GM23338 (cell line): Measurements from ENCODE around the gene GARIN6. TPM values are rescaled to one million over a fixed set of nuclear protein-coding genes. Genes with fewer than 3 reads are reported as not detected.

Experiments
- ATAC-seq: fragments of 200-7000 bp; cut with Tn5 transposase; 3 replicates; pipeline ENCODE4 v1.9.1; 2020
- DNase-seq: peaks from one replicate; pipeline ENCODE4 v3.0.0-alpha.2; 2015; ENCODE audit warnings: low spot score
- H2AFZ ChIP-seq: fragments of 200-600 bp; sonication (generic); 2 replicates; pipeline ENCODE4 v1.8.0; 2016; ENCODE audit warnings: antibody characterized with exemption, mild to moderate bottlenecking, moderate library complexity
- H3F3A ChIP-seq: fragments of 200-600 bp; sonication (generic); replicated peaks from 2 replicates; pipeline ENCODE4 v1.8.0; 2017; ENCODE audit warnings: antibody characterized with exemption, mixed run types, low read depth
- H3K27ac ChIP-seq: fragments of 200-600 bp; sonication (generic); 2 replicates; pipeline ENCODE4 v1.6.1; 2016; ENCODE audit warnings: low read depth
- H3K27me3 ChIP-seq: fragments of 200-600 bp; sonication (generic); 2 replicates; pipeline ENCODE4 v1.8.0; 2016; ENCODE audit warnings: mild to moderate bottlenecking, mixed run types, moderate library complexity; ENCODE audit not compliant: insufficient read depth
- H3K36me3 ChIP-seq: fragments of 200-600 bp; sonication (generic); 2 replicates; pipeline ENCODE4 v1.8.0; 2016; ENCODE audit warnings: mild to moderate bottlenecking; ENCODE audit not compliant: insufficient read depth
- H3K4me1 ChIP-seq: fragments of 200-600 bp; sonication (generic); 2 replicates; pipeline ENCODE4 v1.8.0; 2016; ENCODE audit warnings: mild to moderate bottlenecking, moderate library complexity; ENCODE audit not compliant: insufficient read depth
- H3K4me2 ChIP-seq: fragments of 200-600 bp; sonication (generic); 2 replicates; pipeline ENCODE4 v1.7.1; 2017; ENCODE audit warnings: mixed run types
- H3K4me3 ChIP-seq: fragments of 200-600 bp; sonication (generic); 2 replicates; pipeline ENCODE4 v1.6.1; 2016; ENCODE audit warnings: mixed run types
- H3K79me2 ChIP-seq: fragments of 200-600 bp; sonication (generic); replicated peaks from 2 replicates; pipeline ENCODE4 v1.8.0; 2017; ENCODE audit warnings: mild to moderate bottlenecking; ENCODE audit not compliant: insufficient read depth
- H3K9me2 ChIP-seq: fragments of 200-600 bp; sonication (generic); 2 replicates; pipeline ENCODE4 v1.8.0; 2017; ENCODE audit not compliant: insufficient read depth
- H4K20me1 ChIP-seq: fragments of 200-600 bp; sonication (generic); replicated peaks from 2 replicates; pipeline ENCODE4 v1.8.0; 2017; ENCODE audit warnings: mild to moderate bottlenecking; ENCODE audit not compliant: insufficient read depth
- H3K27ac Mint-ChIP-seq: 2 replicates; pipeline ENCODE4 v1.8.0; 2020; ENCODE audit warnings: inconsistent platforms, mild to moderate bottlenecking, moderate library complexity, mixed read lengths
- H3K27me3 Mint-ChIP-seq: 3 replicates; pipeline ENCODE4 v1.8.0; 2022; ENCODE audit warnings: low read depth, mild to moderate bottlenecking, moderate library complexity, mixed read lengths, inconsistent platforms; ENCODE audit not compliant: insufficient read depth, poor library complexity
- H3K36me3 Mint-ChIP-seq: 3 replicates; pipeline ENCODE4 v1.8.0; 2021; ENCODE audit warnings: low read depth, mild to moderate bottlenecking, inconsistent platforms, moderate library complexity, mixed read lengths
- H3K4me1 Mint-ChIP-seq: 3 replicates; pipeline ENCODE4 v1.8.0; 2020; ENCODE audit warnings: mild to moderate bottlenecking, inconsistent platforms, mixed read lengths
- H3K4me3 Mint-ChIP-seq: 3 replicates; pipeline ENCODE4 v1.8.0; 2021; ENCODE audit warnings: moderate library complexity, mild to moderate bottlenecking, inconsistent platforms, mixed read lengths
- H3K9me3 Mint-ChIP-seq: 3 replicates; pipeline ENCODE4 v1.8.0; 2020; ENCODE audit warnings: moderate library complexity, mild to moderate bottlenecking, inconsistent platforms, mixed read lengths
- EZH2 ChIP-seq: fragments of 200-600 bp; sonication (generic); IDR thresholded peaks from one replicate; pipeline ENCODE4 v1.8.0; 2017; ENCODE audit warnings: antibody characterized with exemption, mild to moderate bottlenecking, low read depth; ENCODE audit not compliant: unreplicated experiment
- EZH2phosphoT487 ChIP-seq: fragments of 200-600 bp; sonication (generic); IDR thresholded peaks from one replicate; pipeline ENCODE4 v1.8.1; 2018; ENCODE audit warnings: antibody characterized with exemption; ENCODE audit not compliant: unreplicated experiment
- JUNB ChIP-seq: IDR thresholded peaks from one replicate; pipeline ENCODE4 v1.6.1; 2016; ENCODE audit warnings: antibody characterized with exemption; ENCODE audit not compliant: unreplicated experiment
- NANOG ChIP-seq: IDR thresholded peaks from 2 replicates; pipeline ENCODE4 v1.6.1; 2016; ENCODE audit warnings: antibody characterized with exemption, borderline replicate concordance
- ZNF114 ChIP-seq: fragments of 250-450 bp; sonication (Bioruptor Pico); IDR thresholded peaks from 2 replicates; pipeline ENCODE4 v1.5.0; 2020; ENCODE audit warnings: mild to moderate bottlenecking, moderate library complexity
- ZNF331 ChIP-seq: fragments of 250-450 bp; sonication (Bioruptor Pico); IDR thresholded peaks from 2 replicates; pipeline ENCODE4 v1.5.0; 2020; ENCODE audit warnings: low read depth, mild to moderate bottlenecking, moderate library complexity
- polyA plus RNA-seq: library from polyadenylated mRNA; unstranded; fragments of >200 nt; fragmentation: Nextera tagmentation; extraction: Ambion mirVana; gene quantifications from 2 replicates; pipeline ENCODE4 v1.2.1, GENCODE V29; 2016
- total RNA-seq: library from RNA; depleted of rRNA; stranded (reverse); fragments of >200 nt; shearing (Covaris generic); gene quantifications from 2 replicates; pipeline ENCODE4 v1.2.3, GENCODE V29; 2014
- TF ChIP-seq, protein P1 (sequence below), 2 experiments: fragments of 200-600 bp in 1 of 2; sonication (generic) in 1 of 2; conservative IDR thresholded peaks; 2 replicates each; pipeline versions ENCODE4 v1.5.1 to v1.6.1; 2016 to 2017; ENCODE audit warnings: antibody characterized with exemption in 2 of 2, low read depth in 2 of 2, mild to moderate bottlenecking in 2 of 2, moderate library complexity in 1 of 2
- TF ChIP-seq, protein P2 (sequence below): IDR thresholded peaks from one replicate; pipeline ENCODE4 v1.6.1; 2018; ENCODE audit warnings: antibody characterized with exemption; ENCODE audit not compliant: unreplicated experiment
- TF ChIP-seq, protein P3 (sequence below): fragments of 250-450 bp; sonication (Bioruptor Pico); IDR thresholded peaks from 2 replicates; pipeline ENCODE4 v1.5.0; 2020; ENCODE audit warnings: mild to moderate bottlenecking, moderate library complexity

GARIN6 gene
- total and polyA plus RNA-seq, 2 experiments from 2014 or later = 0.44 TPM; not detected in 1

DNA sequence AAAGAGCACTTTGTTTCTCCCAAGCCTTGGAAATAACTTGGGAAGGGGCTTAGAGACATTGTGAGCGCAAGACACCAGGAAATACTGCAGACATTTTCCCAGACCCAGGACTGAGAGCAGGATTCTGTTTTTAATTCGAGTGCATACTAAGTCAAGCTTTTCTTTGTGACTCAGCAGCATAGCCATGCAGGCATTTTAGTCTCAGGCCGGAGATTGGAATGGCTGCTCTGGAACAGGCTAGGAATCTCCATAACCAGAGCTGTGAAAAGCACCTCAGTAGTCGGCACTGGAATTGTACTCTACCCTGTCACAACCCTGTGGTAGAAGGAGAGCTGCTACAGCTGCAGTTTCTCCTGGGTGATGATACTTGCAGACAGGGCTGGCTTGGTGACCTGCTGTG, 28.9 kb upstream of the GARIN6 start (continued):
- TF ChIP-seq NANOG (no peak), ZNF331 (no peak), ZNF114 (CRISPR knock-in tag) (no peak), EZH2phosphoT487 (no peak), EZH2 (no peak), JUNB (no peak)
- TF ChIP-seq, protein P1, sequence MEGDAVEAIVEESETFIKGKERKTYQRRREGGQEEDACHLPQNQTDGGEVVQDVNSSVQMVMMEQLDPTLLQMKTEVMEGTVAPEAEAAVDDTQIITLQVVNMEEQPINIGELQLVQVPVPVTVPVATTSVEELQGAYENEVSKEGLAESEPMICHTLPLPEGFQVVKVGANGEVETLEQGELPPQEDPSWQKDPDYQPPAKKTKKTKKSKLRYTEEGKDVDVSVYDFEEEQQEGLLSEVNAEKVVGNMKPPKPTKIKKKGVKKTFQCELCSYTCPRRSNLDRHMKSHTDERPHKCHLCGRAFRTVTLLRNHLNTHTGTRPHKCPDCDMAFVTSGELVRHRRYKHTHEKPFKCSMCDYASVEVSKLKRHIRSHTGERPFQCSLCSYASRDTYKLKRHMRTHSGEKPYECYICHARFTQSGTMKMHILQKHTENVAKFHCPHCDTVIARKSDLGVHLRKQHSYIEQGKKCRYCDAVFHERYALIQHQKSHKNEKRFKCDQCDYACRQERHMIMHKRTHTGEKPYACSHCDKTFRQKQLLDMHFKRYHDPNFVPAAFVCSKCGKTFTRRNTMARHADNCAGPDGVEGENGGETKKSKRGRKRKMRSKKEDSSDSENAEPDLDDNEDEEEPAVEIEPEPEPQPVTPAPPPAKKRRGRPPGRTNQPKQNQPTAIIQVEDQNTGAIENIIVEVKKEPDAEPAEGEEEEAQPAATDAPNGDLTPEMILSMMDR (conservative IDR thresholded peaks at IDR 0.05; ENCODE audit: low read depth in 2 of 2) = no peak
- TF ChIP-seq, protein P2, sequence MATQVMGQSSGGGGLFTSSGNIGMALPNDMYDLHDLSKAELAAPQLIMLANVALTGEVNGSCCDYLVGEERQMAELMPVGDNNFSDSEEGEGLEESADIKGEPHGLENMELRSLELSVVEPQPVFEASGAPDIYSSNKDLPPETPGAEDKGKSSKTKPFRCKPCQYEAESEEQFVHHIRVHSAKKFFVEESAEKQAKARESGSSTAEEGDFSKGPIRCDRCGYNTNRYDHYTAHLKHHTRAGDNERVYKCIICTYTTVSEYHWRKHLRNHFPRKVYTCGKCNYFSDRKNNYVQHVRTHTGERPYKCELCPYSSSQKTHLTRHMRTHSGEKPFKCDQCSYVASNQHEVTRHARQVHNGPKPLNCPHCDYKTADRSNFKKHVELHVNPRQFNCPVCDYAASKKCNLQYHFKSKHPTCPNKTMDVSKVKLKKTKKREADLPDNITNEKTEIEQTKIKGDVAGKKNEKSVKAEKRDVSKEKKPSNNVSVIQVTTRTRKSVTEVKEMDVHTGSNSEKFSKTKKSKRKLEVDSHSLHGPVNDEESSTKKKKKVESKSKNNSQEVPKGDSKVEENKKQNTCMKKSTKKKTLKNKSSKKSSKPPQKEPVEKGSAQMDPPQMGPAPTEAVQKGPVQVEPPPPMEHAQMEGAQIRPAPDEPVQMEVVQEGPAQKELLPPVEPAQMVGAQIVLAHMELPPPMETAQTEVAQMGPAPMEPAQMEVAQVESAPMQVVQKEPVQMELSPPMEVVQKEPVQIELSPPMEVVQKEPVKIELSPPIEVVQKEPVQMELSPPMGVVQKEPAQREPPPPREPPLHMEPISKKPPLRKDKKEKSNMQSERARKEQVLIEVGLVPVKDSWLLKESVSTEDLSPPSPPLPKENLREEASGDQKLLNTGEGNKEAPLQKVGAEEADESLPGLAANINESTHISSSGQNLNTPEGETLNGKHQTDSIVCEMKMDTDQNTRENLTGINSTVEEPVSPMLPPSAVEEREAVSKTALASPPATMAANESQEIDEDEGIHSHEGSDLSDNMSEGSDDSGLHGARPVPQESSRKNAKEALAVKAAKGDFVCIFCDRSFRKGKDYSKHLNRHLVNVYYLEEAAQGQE = no peak

DNA sequence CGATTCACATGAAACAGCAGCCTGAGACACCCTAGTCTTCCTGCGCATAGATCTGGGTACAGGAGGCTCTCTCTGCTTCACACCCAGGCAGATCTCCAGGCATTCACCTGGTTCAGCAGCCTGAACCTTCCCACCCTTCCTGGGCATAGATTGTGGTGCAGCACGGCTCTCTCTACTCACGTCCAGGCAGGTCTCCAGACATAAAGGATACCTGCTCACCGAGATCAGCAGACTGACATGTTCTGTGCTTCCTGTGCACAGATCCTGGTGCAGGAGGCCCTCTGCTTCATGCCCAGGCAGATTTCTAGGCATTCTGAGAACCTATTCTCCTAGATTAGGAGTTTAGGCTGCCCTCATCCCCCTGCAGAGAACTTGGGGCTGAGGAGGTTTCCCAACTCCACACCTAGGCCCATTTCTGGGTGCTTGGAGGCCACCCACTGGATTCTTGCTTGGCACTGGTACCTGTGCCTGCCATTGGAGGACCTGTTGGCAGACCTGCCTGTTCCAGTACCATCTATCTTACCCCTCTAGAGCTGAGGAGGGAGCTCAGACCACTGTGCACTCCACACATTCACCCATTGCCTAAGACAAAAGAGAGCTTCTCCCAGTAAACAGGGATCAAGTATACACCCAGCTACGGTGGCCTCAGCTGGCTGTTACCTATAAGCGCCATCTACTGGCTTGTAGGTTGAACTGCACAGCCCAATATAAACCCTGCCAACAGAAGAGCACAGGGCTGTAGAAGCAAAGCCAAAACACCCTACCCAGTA, 28.0 kb upstream of the GARIN6 start:
- H3K36me3 ChIP-seq = no peaks in the 10 kb centered on the region
- H3K4me1 ChIP-seq = peaks cover 4% of the 10 kb centered on the region; the same call in 1 of the 2 replicates
- H3F3A ChIP-seq = no peaks in the 10 kb centered on the region
- no peaks in the 10 kb centered on the region for H3K27me3 ChIP-seq
- Mint-ChIP-seq H3K36me3 (peaks cover 4% of the 10 kb centered on the region; the same call in 1 of the 3 replicates), H3K9me3 (no peaks in the 10 kb centered on the region; the same call in 1 of the 3 replicates), H3K4me1 (no peaks in the 10 kb centered on the region), H3K4me3 (no peak overlapping the region), H3K27me3 (peaks cover 1% of the 10 kb centered on the region), H3K27ac (no peak overlapping the region)
- no peaks in the 10 kb centered on the region for H4K20me1 ChIP-seq
- H2AFZ ChIP-seq = 0 out of 2 replicates have a peak overlapping the region, but pooled peaks have one; percentile 76
- H3K27ac ChIP-seq = no peak overlapping the region
- DNase-seq (peak; percentile 82), ATAC-seq (peak; percentile 99)
- no peaks in the 10 kb centered on the region for H3K9me2 ChIP-seq
- H3K79me2 ChIP-seq = no peaks in the 10 kb centered on the region
- H3K4me3 ChIP-seq = no peak overlapping the region
- H3K4me2 ChIP-seq = no peak overlapping the region
- TF ChIP-seq, protein P2 = no peak
- TF ChIP-seq, protein P3, sequence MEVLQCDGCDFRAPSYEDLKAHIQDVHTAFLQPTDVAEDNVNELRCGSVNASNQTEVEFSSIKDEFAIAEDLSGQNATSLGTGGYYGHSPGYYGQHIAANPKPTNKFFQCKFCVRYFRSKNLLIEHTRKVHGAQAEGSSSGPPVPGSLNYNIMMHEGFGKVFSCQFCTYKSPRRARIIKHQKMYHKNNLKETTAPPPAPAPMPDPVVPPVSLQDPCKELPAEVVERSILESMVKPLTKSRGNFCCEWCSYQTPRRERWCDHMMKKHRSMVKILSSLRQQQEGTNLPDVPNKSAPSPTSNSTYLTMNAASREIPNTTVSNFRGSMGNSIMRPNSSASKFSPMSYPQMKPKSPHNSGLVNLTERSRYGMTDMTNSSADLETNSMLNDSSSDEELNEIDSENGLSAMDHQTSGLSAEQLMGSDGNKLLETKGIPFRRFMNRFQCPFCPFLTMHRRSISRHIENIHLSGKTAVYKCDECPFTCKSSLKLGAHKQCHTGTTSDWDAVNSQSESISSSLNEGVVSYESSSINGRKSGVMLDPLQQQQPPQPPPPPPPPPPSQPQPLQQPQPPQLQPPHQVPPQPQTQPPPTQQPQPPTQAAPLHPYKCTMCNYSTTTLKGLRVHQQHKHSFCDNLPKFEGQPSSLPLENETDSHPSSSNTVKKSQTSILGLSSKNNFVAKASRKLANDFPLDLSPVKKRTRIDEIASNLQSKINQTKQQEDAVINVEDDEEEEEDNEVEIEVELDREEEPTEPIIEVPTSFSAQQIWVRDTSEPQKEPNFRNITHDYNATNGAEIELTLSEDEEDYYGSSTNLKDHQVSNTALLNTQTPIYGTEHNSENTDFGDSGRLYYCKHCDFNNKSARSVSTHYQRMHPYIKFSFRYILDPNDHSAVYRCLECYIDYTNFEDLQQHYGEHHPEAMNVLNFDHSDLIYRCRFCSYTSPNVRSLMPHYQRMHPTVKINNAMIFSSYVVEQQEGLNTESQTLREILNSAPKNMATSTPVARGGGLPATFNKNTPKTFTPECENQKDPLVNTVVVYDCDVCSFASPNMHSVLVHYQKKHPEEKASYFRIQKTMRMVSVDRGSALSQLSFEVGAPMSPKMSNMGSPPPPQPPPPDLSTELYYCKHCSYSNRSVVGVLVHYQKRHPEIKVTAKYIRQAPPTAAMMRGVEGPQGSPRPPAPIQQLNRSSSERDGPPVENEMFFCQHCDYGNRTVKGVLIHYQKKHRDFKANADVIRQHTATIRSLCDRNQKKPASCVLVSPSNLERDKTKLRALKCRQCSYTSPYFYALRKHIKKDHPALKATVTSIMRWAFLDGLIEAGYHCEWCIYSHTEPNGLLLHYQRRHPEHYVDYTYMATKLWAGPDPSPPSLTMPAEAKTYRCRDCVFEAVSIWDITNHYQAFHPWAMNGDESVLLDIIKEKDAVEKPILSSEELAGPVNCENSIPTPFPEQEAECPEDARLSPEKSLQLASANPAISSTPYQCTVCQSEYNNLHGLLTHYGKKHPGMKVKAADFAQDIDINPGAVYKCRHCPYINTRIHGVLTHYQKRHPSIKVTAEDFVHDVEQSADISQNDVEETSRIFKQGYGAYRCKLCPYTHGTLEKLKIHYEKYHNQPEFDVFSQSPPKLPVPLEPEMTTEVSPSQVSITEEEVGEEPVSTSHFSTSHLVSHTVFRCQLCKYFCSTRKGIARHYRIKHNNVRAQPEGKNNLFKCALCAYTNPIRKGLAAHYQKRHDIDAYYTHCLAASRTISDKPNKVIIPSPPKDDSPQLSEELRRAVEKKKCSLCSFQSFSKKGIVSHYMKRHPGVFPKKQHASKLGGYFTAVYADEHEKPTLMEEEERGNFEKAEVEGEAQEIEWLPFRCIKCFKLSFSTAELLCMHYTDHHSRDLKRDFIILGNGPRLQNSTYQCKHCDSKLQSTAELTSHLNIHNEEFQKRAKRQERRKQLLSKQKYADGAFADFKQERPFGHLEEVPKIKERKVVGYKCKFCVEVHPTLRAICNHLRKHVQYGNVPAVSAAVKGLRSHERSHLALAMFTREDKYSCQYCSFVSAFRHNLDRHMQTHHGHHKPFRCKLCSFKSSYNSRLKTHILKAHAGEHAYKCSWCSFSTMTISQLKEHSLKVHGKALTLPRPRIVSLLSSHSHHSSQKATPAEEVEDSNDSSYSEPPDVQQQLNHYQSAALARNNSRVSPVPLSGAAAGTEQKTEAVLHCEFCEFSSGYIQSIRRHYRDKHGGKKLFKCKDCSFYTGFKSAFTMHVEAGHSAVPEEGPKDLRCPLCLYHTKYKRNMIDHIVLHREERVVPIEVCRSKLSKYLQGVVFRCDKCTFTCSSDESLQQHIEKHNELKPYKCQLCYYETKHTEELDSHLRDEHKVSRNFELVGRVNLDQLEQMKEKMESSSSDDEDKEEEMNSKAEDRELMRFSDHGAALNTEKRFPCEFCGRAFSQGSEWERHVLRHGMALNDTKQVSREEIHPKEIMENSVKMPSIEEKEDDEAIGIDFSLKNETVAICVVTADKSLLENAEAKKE = no peak
